ENCODE results near the gene UTP14C.
"Not testable (repeated sequence)": the region's sequence is repeated elsewhere in the genome, so short reads cannot be mapped to it uniquely, and the experiment has no call there.

Gene UTP14C

GRCh38 chr13:52004511-52005170 is 19.9 kb upstream of the UTP14C start:
- DNase-seq = no peak

- no peak for DNase-seq
Measured at GRCh38 chr13:52005841-52006522, 18.5 kb upstream of the UTP14C start.

- no peak for DNase-seq
Measured at GRCh38 chr13:52006523-52007245, 17.8 kb upstream of the UTP14C start.

GRCh38 chr13:52009946-52010345 is 14.5 kb upstream of the UTP14C start:
- DNase-seq = no peak

- DNase-seq = no peak
Measured at GRCh38 chr13:52010890-52011631, 13.4 kb upstream of the UTP14C start, which contains the start of gene ATP7B. ATP7B (minus strand) TSS chr13:52011450; CDS start chr13:52011337, 113 bp downstream.

GRCh38 chr13:52011632-52012511 is 12.6 kb upstream of the UTP14C start, which contains the start of gene ALG11:
ALG11 (plus strand) TSS chr13:52012398; CDS start chr13:52012419, 21 bp downstream.
- DNase-seq = peak; percentile 97

- no peak for DNase-seq
Measured at GRCh38 chr13:52012512-52012836, 12.0 kb upstream of the UTP14C start.

- DNase-seq = no peak
Measured at GRCh38 chr13:52016296-52016695, 8.2 kb upstream of the UTP14C start.

GRCh38 chr13:52020191-52020590 is 4.3 kb upstream of the UTP14C start:
- DNase-seq = no peak

GRCh38 chr13:52022356-52022755 is 2.1 kb upstream of the UTP14C start:
- DNase-seq = no peak

- DNase-seq = no peak
Measured at GRCh38 chr13:52025475-52026245, 1.2 kb downstream of the UTP14C start.

- DNase-seq = no peak
Measured at GRCh38 chr13:52026246-52026626, 1.7 kb downstream of the UTP14C start.

- no peak for DNase-seq
Measured at GRCh38 chr13:52027832-52028231, 3.3 kb downstream of the UTP14C start.

GRCh38 chr13:52029569-52029968 is 5.1 kb downstream of the UTP14C start:
- DNase-seq = no peak

- DNase-seq = not testable (repeated sequence)
Measured at GRCh38 chr13:52030401-52030800, 5.9 kb downstream of the UTP14C start.

GRCh38 chr13:52033039-52033438 is 8.5 kb downstream of the UTP14C start:
- no peak for DNase-seq

GRCh38 chr13:52034616-52035226 is 10.2 kb downstream of the UTP14C start:
- DNase-seq = peak; percentile 96

- no peak for DNase-seq
Measured at GRCh38 chr13:52036037-52036436, 11.5 kb downstream of the UTP14C start.

GRCh38 chr13:52043675-52044074 is 19.2 kb downstream of the UTP14C start:
- DNase-seq = no peak

- DNase-seq = no peak
Measured at GRCh38 chr13:52047463-52047862, 23.0 kb downstream of the UTP14C start.

- DNase-seq = no peak
Measured at GRCh38 chr13:52048516-52048915, 24.0 kb downstream of the UTP14C start.
